ENCODE results near the gene SHANK3.

SHANK3 gene

DNA sequence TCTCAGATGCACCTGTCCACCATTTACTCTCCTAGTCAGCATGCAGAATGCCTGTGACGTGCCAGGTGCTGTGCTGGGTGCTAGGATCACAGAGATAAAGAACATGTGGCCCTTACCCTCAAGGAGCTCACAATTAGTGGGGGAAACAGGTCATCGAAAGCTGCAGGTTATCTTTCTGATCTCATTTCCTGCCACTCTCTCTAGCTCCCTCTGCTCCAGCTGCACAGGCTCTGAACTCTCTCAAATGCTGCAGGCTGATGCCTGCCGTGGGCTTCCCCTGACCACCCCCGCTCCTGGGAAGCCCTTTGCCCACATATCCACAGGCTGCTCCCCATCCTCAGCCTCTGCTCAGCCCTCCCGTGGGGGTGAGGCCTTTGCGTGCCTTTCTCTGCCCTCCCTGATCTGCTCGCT is 29.6 kb downstream of the SHANK3 start:
- H3K9ac ChIP-seq = no peak overlapping the region
- no peaks in the 10 kb centered on the region for H3K4me1 ChIP-seq (ENCODE audit: low read depth, poor library complexity, severe bottlenecking)
- no peaks in the 10 kb centered on the region for H3K79me2 ChIP-seq (ENCODE audit: insufficient read depth, low read depth)
- 0 out of 2 replicates have a peak, but pooled peaks cover 5% of the 10 kb centered on the region for H3K27me3 ChIP-seq (ENCODE audit: insufficient read depth, low read depth)
- no peaks in the 10 kb centered on the region for H3K36me3 ChIP-seq (ENCODE audit: insufficient read depth)
- H2AFZ ChIP-seq (ENCODE audit: low read depth) = no peak overlapping the region
- H3K27ac ChIP-seq = no peak overlapping the region
- no peak overlapping the region for H3K4me3 ChIP-seq (IDR thresholded peaks at IDR 0.05; ENCODE audit: insufficient read depth, low read depth, low read length)
- H4K20me1 ChIP-seq (ENCODE audit: insufficient read depth) = no peaks in the 10 kb centered on the region
- no peak overlapping the region for H3K4me2 ChIP-seq
- TF ChIP-seq, protein P1, sequence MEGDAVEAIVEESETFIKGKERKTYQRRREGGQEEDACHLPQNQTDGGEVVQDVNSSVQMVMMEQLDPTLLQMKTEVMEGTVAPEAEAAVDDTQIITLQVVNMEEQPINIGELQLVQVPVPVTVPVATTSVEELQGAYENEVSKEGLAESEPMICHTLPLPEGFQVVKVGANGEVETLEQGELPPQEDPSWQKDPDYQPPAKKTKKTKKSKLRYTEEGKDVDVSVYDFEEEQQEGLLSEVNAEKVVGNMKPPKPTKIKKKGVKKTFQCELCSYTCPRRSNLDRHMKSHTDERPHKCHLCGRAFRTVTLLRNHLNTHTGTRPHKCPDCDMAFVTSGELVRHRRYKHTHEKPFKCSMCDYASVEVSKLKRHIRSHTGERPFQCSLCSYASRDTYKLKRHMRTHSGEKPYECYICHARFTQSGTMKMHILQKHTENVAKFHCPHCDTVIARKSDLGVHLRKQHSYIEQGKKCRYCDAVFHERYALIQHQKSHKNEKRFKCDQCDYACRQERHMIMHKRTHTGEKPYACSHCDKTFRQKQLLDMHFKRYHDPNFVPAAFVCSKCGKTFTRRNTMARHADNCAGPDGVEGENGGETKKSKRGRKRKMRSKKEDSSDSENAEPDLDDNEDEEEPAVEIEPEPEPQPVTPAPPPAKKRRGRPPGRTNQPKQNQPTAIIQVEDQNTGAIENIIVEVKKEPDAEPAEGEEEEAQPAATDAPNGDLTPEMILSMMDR (conservative IDR thresholded peaks at IDR 0.05; ENCODE audit: low read depth, low read length) = no peak

DNA sequence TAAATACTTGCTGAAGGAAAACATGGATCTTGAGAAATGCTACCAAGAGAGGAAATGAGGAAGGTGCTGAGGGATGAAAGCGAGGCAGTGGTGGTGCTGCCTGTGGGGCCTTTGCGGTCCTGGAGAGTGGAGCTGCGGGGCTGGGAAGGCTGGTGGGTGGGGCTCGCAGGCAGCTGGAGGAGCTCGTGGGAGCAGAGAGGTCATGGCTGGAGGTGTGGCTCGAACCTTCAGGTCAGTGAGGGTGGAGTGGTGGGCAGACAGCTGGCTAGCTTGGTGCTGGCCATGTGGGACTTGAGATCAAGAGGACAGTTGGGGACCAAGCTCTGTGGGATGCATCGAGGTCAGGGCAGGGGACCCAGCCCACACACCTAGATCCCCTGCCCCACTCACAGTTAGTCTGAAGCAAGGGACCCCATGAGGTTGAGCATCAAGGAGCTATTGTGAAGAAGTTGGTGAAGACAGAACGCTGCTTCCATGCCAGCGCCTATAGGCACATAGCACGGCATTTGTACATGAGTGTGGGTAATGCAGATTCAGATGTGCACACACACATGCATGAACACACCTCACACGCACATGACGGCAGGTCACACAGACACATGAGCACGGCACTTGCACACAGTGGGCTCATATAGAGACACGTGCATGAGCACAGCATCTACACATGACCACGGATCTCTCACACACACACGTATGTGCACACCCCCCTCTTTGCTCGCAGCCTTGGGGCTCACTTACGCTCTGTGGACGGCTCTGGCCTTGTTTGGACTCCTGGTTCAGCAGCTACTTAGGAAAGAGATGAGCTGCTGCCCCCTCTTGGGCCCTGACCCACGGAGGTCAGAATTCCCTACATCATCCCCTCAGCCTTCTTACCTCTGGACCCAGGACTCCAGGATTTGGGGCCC is 30.4 kb downstream of the SHANK3 start:
- Histone ChIP-seq H3K27me3 (ENCODE audit: insufficient read depth, low read depth) (0 out of 2 replicates have a peak, but pooled peaks cover 5% of the 10 kb centered on the region), H3K4me1 (ENCODE audit: low read depth, poor library complexity, severe bottlenecking) (no peaks in the 10 kb centered on the region), H3K4me2 (no peak overlapping the region), H3K36me3 (ENCODE audit: insufficient read depth) (no peaks in the 10 kb centered on the region), H3K27ac (no peak overlapping the region), H3K4me3 (IDR thresholded peaks at IDR 0.05; ENCODE audit: insufficient read depth, low read depth, low read length) (no peak overlapping the region), H3K9ac (no peak overlapping the region), H3K79me2 (ENCODE audit: insufficient read depth, low read depth) (no peaks in the 10 kb centered on the region), H4K20me1 (ENCODE audit: insufficient read depth) (no peaks in the 10 kb centered on the region), H2AFZ (ENCODE audit: low read depth) (no peak overlapping the region)
- TF ChIP-seq, protein P1 (conservative IDR thresholded peaks at IDR 0.05; ENCODE audit: low read depth, low read length) = no peak

DNA sequence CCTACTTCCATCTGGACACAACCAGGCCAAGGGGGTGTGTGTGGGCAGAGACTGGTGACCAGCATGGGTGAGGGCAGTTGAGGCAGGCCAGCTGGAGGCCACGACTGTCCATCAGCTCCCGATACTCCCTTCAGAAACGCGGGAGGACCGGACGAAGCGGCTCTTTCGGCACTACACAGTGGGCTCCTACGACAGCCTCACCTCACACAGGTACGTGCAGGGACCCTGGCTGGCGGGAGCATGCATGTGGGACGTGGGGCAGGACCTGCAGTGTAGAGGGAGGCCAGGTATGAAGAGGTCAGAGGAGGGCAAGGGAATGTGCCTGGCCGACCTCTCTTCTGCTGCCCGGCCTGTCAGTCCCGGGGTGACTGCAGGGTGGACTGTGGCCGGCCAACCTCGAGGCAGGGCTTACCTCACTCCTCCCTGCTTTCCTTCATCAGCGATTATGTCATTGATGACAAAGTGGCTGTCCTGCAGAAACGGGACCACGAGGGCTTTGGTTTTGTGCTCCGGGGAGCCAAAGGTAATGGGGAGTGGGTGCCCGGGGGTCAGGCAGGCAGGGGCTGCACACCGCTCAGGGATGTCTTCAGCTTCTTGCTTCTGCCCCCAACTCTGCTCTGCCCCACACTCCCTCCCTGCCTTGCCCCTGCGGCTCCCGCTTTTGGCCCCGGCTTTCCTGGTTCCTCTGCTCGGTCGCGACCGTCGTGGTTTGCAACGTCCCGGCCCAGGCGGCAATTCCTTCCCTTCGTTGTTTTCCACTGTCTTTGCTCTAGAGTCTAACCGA is 31.3 kb downstream of the SHANK3 start:
- Histone ChIP-seq H3K4me1 (ENCODE audit: low read depth, poor library complexity, severe bottlenecking) (no peaks in the 10 kb centered on the region), H3K27ac (no peak overlapping the region), H4K20me1 (ENCODE audit: insufficient read depth) (no peaks in the 10 kb centered on the region), H3K79me2 (ENCODE audit: insufficient read depth, low read depth) (no peaks in the 10 kb centered on the region), H3K4me3 (IDR thresholded peaks at IDR 0.05; ENCODE audit: insufficient read depth, low read depth, low read length) (no peak overlapping the region), H2AFZ (ENCODE audit: low read depth) (no peak overlapping the region), H3K36me3 (ENCODE audit: insufficient read depth) (no peaks in the 10 kb centered on the region), H3K4me2 (no peak overlapping the region), H3K9ac (no peak overlapping the region), H3K27me3 (ENCODE audit: insufficient read depth, low read depth) (0 out of 2 replicates have a peak, but pooled peaks cover 5% of the 10 kb centered on the region)
- TF ChIP-seq, protein P1 (conservative IDR thresholded peaks at IDR 0.05; ENCODE audit: low read depth, low read length) = no peak

DNA sequence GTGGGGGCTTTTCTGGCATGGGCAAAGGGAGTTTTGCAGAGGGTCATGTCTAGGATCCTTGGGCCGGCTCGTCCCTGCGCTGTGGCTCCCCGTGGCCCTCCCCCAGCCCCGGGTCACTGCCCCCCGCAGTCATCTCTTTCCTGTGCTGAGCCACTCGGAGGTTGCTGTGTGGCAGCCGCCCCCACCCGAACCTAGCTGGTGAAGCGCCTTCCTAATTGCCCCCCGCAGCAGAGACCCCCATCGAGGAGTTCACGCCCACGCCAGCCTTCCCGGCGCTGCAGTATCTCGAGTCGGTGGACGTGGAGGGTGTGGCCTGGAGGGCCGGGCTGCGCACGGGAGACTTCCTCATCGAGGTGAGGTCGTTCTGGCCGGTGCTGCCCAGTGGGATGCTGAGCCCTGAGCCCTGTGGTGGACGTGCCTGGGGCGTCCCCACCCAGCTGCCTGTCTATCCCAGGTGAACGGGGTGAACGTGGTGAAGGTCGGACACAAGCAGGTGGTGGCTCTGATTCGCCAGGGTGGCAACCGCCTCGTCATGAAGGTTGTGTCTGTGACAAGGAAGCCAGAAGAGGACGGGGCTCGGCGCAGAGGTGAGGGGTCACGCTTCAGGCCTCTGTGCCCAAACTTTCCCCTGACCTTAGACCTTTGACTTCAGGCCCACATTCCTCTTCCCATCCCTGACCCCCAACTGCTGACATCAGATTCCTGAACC is 32.0 kb downstream of the SHANK3 start:
- H3K4me1 ChIP-seq (ENCODE audit: low read depth, poor library complexity, severe bottlenecking) = no peaks in the 10 kb centered on the region
- no peak overlapping the region for H3K27ac ChIP-seq
- TF ChIP-seq, protein P1 (conservative IDR thresholded peaks at IDR 0.05; ENCODE audit: low read depth, low read length) = no peak
- H4K20me1 ChIP-seq (ENCODE audit: insufficient read depth) = no peaks in the 10 kb centered on the region
- no peaks in the 10 kb centered on the region for H3K36me3 ChIP-seq (ENCODE audit: insufficient read depth)
- H2AFZ ChIP-seq (ENCODE audit: low read depth) = no peak overlapping the region
- H3K4me3 ChIP-seq (IDR thresholded peaks at IDR 0.05; ENCODE audit: insufficient read depth, low read depth, low read length) = no peak overlapping the region
- H3K9ac ChIP-seq = no peak overlapping the region
- H3K4me2 ChIP-seq = no peak overlapping the region
- 0 out of 2 replicates have a peak, but pooled peaks cover 5% of the 10 kb centered on the region for H3K27me3 ChIP-seq (ENCODE audit: insufficient read depth, low read depth)
- no peaks in the 10 kb centered on the region for H3K79me2 ChIP-seq (ENCODE audit: insufficient read depth, low read depth)
